Fibroblast of lung (primary cell): ENCODE results near the gene TMEM37. TPM values are rescaled to one million over a fixed set of nuclear protein-coding genes. Genes with fewer than 3 reads are reported as not detected.

Experiments used
- DNase-seq, 2 donors: peaks; one replicate each; pipeline versions ENCODE4 v3.0.0 to v3.0.0-alpha.2; 2010; ENCODE audit warnings: low read depth in 2 of 2
- H2AFZ ChIP-seq: 2 replicates; pipeline ENCODE4 v1.5.1; 2012; ENCODE audit warnings: low read length, control low read depth, inconsistent platforms
- H3K27ac ChIP-seq: 2 replicates; pipeline ENCODE4 v1.5.1; 2011; ENCODE audit warnings: low read length, control low read depth; ENCODE audit not compliant: insufficient read depth
- H3K27me3 ChIP-seq: 2 replicates; pipeline ENCODE4 v1.5.1; 2011; ENCODE audit warnings: mild to moderate bottlenecking, low read length; ENCODE audit not compliant: control insufficient read depth, insufficient read depth
- H3K36me3 ChIP-seq: 2 replicates; pipeline ENCODE4 v1.5.1; 2011; ENCODE audit warnings: low read length; ENCODE audit not compliant: control insufficient read depth, insufficient read depth
- H3K4me1 ChIP-seq: 2 replicates; pipeline ENCODE4 v1.5.1; 2011; ENCODE audit warnings: low read length; ENCODE audit not compliant: control insufficient read depth, insufficient read depth; ENCODE audit errors: extremely low read depth
- H3K4me2 ChIP-seq: 2 replicates; pipeline ENCODE4 v1.5.1; 2011; ENCODE audit warnings: low read length, control low read depth; ENCODE audit not compliant: insufficient read depth; ENCODE audit errors: extremely low read depth
- H3K4me3 ChIP-seq, 4 experiments: fragments of 200-600 bp in 1 of 4; sonication (generic) in 1 of 4; replicated peaks in 1 of 4; 2 replicates each; pipeline ENCODE4 v1.5.1; 2011 to 2016; ENCODE audit warnings: low read length in 4 of 4, low read depth in 3 of 4, mild to moderate bottlenecking in 3 of 4, control low read depth in 2 of 4, inconsistent platforms in 1 of 4, mixed read lengths in 1 of 4; ENCODE audit not compliant: insufficient read depth in 1 of 4; ENCODE audit errors: control extremely low read depth in 1 of 4
- H3K79me2 ChIP-seq: 2 replicates; pipeline ENCODE4 v1.5.1; 2012; ENCODE audit warnings: mild to moderate bottlenecking, low read length, inconsistent platforms; ENCODE audit not compliant: control insufficient read depth, insufficient read depth
- H3K9ac ChIP-seq: 2 replicates; pipeline ENCODE4 v1.5.1; 2011; ENCODE audit warnings: mild to moderate bottlenecking, low read length, control low read depth; ENCODE audit not compliant: insufficient read depth
- H3K9me3 ChIP-seq: 2 replicates; pipeline ENCODE4 v1.5.1; 2012; ENCODE audit warnings: low read depth, low read length; ENCODE audit not compliant: control insufficient read depth, insufficient read depth
- H4K20me1 ChIP-seq: 2 replicates; pipeline ENCODE4 v1.5.1; 2011; ENCODE audit warnings: low read length; ENCODE audit not compliant: control insufficient read depth, insufficient read depth; ENCODE audit errors: extremely low read depth
- CTCF ChIP-seq, 2 donors: IDR thresholded peaks in 1 of 2; conservative IDR thresholded peaks in 1 of 2; 1 replicate in 1 of 2; 2 replicates in 1 of 2; pipeline ENCODE4 v1.5.1; 2011 to 2012; ENCODE audit warnings: low read length in 2 of 2, control low read depth in 1 of 2, inconsistent platforms in 1 of 2, low read depth in 1 of 2, mild to moderate bottlenecking in 1 of 2
- EZH2 ChIP-seq: IDR thresholded peaks from 2 replicates; pipeline ENCODE4 v1.5.1; 2012; ENCODE audit warnings: low read length, control low read depth, mild to moderate bottlenecking; ENCODE audit errors: missing control alignments
- polyA plus RNA-seq, 2 donors: library from polyadenylated mRNA; depleted of rRNA in 1 of 2; stranded (reverse) in 1 of 2; unstranded in 1 of 2; fragments of >200 nt; gene quantifications; 2 replicates each; pipeline ENCODE4 v1.2.1, GENCODE V29; 2011 to 2012; ENCODE audit warnings: missing spikeins in 1 of 2
- total RNA-seq: library from RNA; depleted of rRNA; stranded (reverse); fragments of >200 nt; gene quantifications from 2 replicates; pipeline ENCODE4 v1.2.1, GENCODE V29; 2014

Gene TMEM37
- total and polyA plus RNA-seq, 2 donors (not counting 1 experiment from before 2014, with no cell fraction given): 0.50 to 0.99 TPM

- TF ChIP-seq EZH2 (no peak), CTCF (conservative IDR thresholded peaks at IDR 0.05 in 1 of 2, IDR thresholded peaks at IDR 0.05 in 1 of 2; ENCODE audit: low read depth in 1 of 2, low read length in 2 of 2) (no peak)
- H3K4me2 ChIP-seq: no peak overlapping the region
These were observed 10.3 kb upstream of the TMEM37 start for GRCh38 chr2:119421304-119421703.

GRCh38 chr2:119421741-119422140 lies 9.9 kb upstream of the TMEM37 start:
- peaks cover 20% of the 10 kb centered on the region for H3K27me3 ChIP-seq
- H3K27ac ChIP-seq: no peak overlapping the region
- no peak overlapping the region for H2AFZ ChIP-seq
- H3K4me2 ChIP-seq: no peak overlapping the region
- H3K36me3 ChIP-seq: no peaks in the 10 kb centered on the region
- H3K9me3 ChIP-seq: no peaks in the 10 kb centered on the region
- H3K79me2 ChIP-seq: no peaks in the 10 kb centered on the region
- TF ChIP-seq CTCF (conservative IDR thresholded peaks at IDR 0.05 in 1 of 2, IDR thresholded peaks at IDR 0.05 in 1 of 2; ENCODE audit: low read depth in 1 of 2, low read length in 2 of 2) (no peak), EZH2 (no peak)
- DNase-seq: no peak
- H3K4me3 ChIP-seq: no peak overlapping the region
- H4K20me1 ChIP-seq: no peaks in the 10 kb centered on the region
- no peak overlapping the region for H3K9ac ChIP-seq
- no peaks in the 10 kb centered on the region for H3K4me1 ChIP-seq

More at GRCh38 chr2:119421304-119421703, 10.3 kb upstream of the TMEM37 start:
- no peaks in the 10 kb centered on the region for H3K79me2 ChIP-seq
- H3K36me3 ChIP-seq: no peaks in the 10 kb centered on the region
- H3K9me3 ChIP-seq: no peaks in the 10 kb centered on the region
- no peak overlapping the region for H2AFZ ChIP-seq
- no peaks in the 10 kb centered on the region for H3K4me1 ChIP-seq
- H4K20me1 ChIP-seq: no peaks in the 10 kb centered on the region
- no peak overlapping the region for H3K9ac ChIP-seq
- no peak overlapping the region for H3K4me3 ChIP-seq
- no peak for DNase-seq
- H3K27ac ChIP-seq: no peak overlapping the region
- peaks cover 20% of the 10 kb centered on the region for H3K27me3 ChIP-seq

- Histone ChIP-seq H4K20me1 (no peaks in the 10 kb centered on the region), H3K4me2 (no peak overlapping the region), H3K4me1 (no peaks in the 10 kb centered on the region), H3K27me3 (peaks cover 28% of the 10 kb centered on the region), H3K9ac (no peak overlapping the region), H2AFZ (no peak overlapping the region), H3K9me3 (no peaks in the 10 kb centered on the region), H3K27ac (no peak overlapping the region), H3K36me3 (no peaks in the 10 kb centered on the region), H3K4me3 (no peak overlapping the region), H3K79me2 (no peaks in the 10 kb centered on the region)
- no peak for DNase-seq
- TF ChIP-seq EZH2: no peak
- TF ChIP-seq CTCF (conservative IDR thresholded peaks at IDR 0.05 in 1 of 2, IDR thresholded peaks at IDR 0.05 in 1 of 2; ENCODE audit: low read depth in 1 of 2, low read length in 2 of 2): no peak
These were observed 9.1 kb upstream of the TMEM37 start for GRCh38 chr2:119422360-119423107.
